SJSA1 (cell line): ENCODE measurements around the gene SF3B6. TPM values are rescaled to one million over a fixed set of nuclear protein-coding genes. Genes with fewer than 3 reads are reported as not detected.
"Not testable (repeated sequence)": the region's sequence is repeated elsewhere in the genome, so short reads cannot be mapped to it uniquely, and the experiment has no call there.

Experiments
- DNase-seq, 2 experiments: peaks; one replicate each; pipeline ENCODE4 v3.0.0-alpha.2; 2015 to 2020; ENCODE audit warnings: low spot score in 2 of 2, low read depth in 1 of 2
- H3K27ac ChIP-seq: fragments of 250-450 bp; sonication (Bioruptor Pico); 2 replicates; pipeline ENCODE4 v1.5.1; 2020; ENCODE audit warnings: mild to moderate bottlenecking, moderate library complexity
- H3K27me3 ChIP-seq: fragments of 250-450 bp; sonication (Bioruptor Pico); replicated peaks from 2 replicates; pipeline ENCODE4 v1.5.1; 2020; ENCODE audit warnings: mild to moderate bottlenecking, moderate library complexity
- H3K36me3 ChIP-seq: fragments of 250-450 bp; sonication (Bioruptor Pico); 2 replicates; pipeline ENCODE4 v1.5.1; 2020; ENCODE audit warnings: mild to moderate bottlenecking
- H3K4me1 ChIP-seq: fragments of 250-450 bp; sonication (Bioruptor Pico); replicated peaks from 2 replicates; pipeline ENCODE4 v1.6.1; 2021; ENCODE audit warnings: mild to moderate bottlenecking
- H3K4me3 ChIP-seq: fragments of 250-450 bp; sonication (Bioruptor Pico); 2 replicates; pipeline ENCODE4 v1.5.1; 2020; ENCODE audit warnings: mild to moderate bottlenecking
- H3K9me3 ChIP-seq: fragments of 250-450 bp; sonication (Bioruptor Pico); replicated peaks from 2 replicates; pipeline ENCODE4 v1.5.1; 2020; ENCODE audit warnings: mild to moderate bottlenecking
- total RNA-seq: library from RNA; depleted of rRNA; stranded (reverse); fragments of >200 nt; shearing (Covaris generic); gene quantifications from 2 replicates; pipeline ENCODE4 v1.2.3, GENCODE V29; 2014

Gene SF3B6
- total RNA-seq, 1 experiment from 2014 or later: 274 TPM

GRCh38 chr2:24106786-24107185, 30.7 kb upstream of the SF3B6 start:
- no peaks in the 10 kb centered on the region for H3K36me3 ChIP-seq
- no peaks in the 10 kb centered on the region for H3K27me3 ChIP-seq
- H3K27ac ChIP-seq: no peak overlapping the region
- no peaks in the 10 kb centered on the region for H3K9me3 ChIP-seq
- H3K4me1 ChIP-seq: no peaks in the 10 kb centered on the region
- no peak overlapping the region for H3K4me3 ChIP-seq
- no peak for DNase-seq

DNA sequence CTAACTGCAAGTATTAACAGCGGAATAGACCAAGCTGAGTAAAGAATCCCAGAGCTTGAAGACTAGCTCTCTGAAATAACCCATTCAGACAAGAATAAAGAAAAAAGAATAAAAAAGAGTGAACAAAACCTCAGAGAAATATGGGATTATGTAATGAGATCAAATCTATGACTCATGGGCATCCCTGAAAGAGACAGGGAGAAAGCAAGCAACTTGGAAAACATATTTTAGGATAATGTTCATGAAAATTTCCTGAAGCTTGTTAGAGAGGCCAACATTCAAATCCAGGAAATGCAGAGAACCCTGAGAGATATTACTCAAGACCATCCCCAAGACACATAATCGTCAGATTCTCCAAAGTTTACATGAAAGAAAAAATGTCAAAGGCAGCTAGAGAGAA, 29.7 kb upstream of the SF3B6 start:
- no peaks in the 10 kb centered on the region for H3K36me3 ChIP-seq
- H3K9me3 ChIP-seq: no peaks in the 10 kb centered on the region
- H3K4me1 ChIP-seq: no peaks in the 10 kb centered on the region
- no peak for DNase-seq
- no peak overlapping the region for H3K4me3 ChIP-seq
- H3K27me3 ChIP-seq: no peaks in the 10 kb centered on the region
- H3K27ac ChIP-seq: no peak overlapping the region

GRCh38 chr2:24104906-24105305, 28.8 kb upstream of the SF3B6 start:
- Histone ChIP-seq H3K27ac (no peak overlapping the region), H3K36me3 (no peaks in the 10 kb centered on the region), H3K9me3 (no peaks in the 10 kb centered on the region), H3K27me3 (no peaks in the 10 kb centered on the region), H3K4me1 (no peaks in the 10 kb centered on the region), H3K4me3 (no peak overlapping the region)
- DNase-seq: no peak

DNA sequence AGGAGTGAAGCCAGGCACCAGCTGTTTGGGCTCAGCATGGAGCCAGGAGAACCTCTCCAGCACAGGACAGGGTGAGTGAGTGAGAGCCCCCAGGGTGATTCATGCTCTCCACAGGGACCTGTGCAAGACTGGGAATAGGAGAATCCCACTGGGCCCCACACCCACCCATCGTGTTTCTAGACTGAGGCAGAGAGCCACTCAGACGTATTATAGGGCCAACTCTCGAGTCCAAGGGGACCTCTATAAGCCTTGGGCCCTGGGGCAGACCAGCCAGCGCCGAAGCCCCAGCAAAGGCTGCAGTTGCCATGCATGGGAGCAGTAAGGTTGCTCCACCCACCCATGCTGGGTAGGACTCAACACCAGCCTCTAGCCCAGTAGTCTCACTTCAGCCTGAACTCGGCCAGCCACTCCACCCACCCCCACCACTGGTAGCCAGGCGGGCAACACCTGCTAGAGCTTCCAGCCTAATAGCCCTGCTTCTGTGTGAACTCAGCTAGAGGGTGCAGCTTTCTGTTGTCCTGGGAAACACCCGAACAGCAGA, 28.1 kb upstream of the SF3B6 start:
- Histone ChIP-seq H3K27ac (no peak overlapping the region), H3K4me1 (no peaks in the 10 kb centered on the region), H3K27me3 (no peaks in the 10 kb centered on the region), H3K9me3 (no peaks in the 10 kb centered on the region), H3K36me3 (no peaks in the 10 kb centered on the region), H3K4me3 (no peak overlapping the region)
- no peak for DNase-seq

GRCh38 chr2:24102677-24103076, 26.6 kb upstream of the SF3B6 start:
- no peaks in the 10 kb centered on the region for H3K4me1 ChIP-seq
- no peaks in the 10 kb centered on the region for H3K9me3 ChIP-seq
- H3K4me3 ChIP-seq: no peak overlapping the region
- no peaks in the 10 kb centered on the region for H3K27me3 ChIP-seq
- no peak for DNase-seq
- no peak overlapping the region for H3K27ac ChIP-seq
- no peaks in the 10 kb centered on the region for H3K36me3 ChIP-seq

DNA sequence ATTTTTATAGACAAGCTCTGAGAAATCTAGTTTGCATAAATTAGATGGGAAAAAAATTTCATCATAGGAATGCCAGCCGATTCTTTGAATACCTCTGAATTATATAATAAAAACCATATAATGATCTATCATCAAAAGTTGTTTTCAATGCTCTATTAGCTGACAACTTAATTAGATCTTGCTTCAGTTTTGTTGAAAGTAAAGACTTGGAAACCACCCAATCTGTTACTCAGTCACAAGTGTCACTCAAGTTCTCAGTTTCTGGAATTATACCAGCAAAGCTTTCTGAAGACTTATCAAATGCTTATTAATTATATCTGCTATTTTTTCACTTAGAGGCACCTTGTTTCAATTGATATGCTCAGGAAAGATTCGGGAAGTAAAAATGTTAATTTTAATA, 25.9 kb upstream of the SF3B6 start:
- H3K4me3 ChIP-seq: no peak overlapping the region
- H3K36me3 ChIP-seq: no peaks in the 10 kb centered on the region
- DNase-seq: no peak
- H3K9me3 ChIP-seq: no peaks in the 10 kb centered on the region
- H3K4me1 ChIP-seq: no peaks in the 10 kb centered on the region
- H3K27ac ChIP-seq: no peak overlapping the region
- no peaks in the 10 kb centered on the region for H3K27me3 ChIP-seq

DNA sequence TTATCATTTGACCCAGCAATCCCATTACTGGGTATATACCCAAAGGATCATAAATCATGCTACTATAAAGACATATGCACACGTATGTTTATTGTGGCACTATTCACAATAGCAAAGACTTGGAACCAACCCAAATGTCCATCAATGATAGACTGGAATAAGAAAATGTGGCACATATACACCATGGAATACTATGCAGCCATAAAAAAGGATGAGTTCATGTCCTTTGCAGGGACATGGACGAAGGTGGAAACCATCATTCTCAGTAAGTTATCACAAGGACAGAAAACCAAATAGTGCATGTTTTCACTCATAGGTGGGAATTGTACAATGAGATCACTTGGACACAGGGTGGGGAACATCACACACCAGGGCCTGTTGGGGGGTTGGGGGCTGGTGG, 24.6 kb upstream of the SF3B6 start:
- not testable (repeated sequence) for H3K4me1 ChIP-seq, H3K36me3 ChIP-seq, H3K9me3 ChIP-seq, H3K4me3 ChIP-seq, DNase-seq, H3K27ac ChIP-seq, H3K27me3 ChIP-seq

GRCh38 chr2:24095171-24095677, 19.1 kb upstream of the SF3B6 start:
- not testable (repeated sequence) for H3K4me1 ChIP-seq, H3K36me3 ChIP-seq, H3K4me3 ChIP-seq

DNA sequence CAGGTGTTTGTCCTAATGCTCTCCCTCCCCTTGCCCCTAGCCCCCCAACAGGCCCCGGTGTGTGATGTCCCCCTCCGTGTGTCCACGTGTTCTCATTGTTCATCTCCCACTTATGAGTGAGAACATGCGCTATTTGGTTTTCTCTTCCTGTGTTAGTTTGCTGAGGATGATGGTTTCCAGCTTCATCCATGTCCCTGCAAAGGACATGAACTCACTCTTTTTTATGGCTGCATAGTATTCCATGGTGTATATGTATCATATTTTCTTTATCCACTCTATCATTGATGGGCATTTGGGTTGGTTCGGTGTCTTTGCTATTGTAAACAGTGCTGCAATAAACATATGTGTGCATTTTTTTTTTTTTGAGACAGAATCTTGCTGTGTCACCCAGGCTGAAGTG, 17.1 kb upstream of the SF3B6 start:
- not testable (repeated sequence) for H3K4me3 ChIP-seq, DNase-seq, H3K27ac ChIP-seq, H3K9me3 ChIP-seq, H3K27me3 ChIP-seq, H3K36me3 ChIP-seq, H3K4me1 ChIP-seq

More at GRCh38 chr2:24095171-24095677, 19.1 kb upstream of the SF3B6 start:
- H3K9me3 ChIP-seq, H3K27me3 ChIP-seq, H3K27ac ChIP-seq, DNase-seq: not testable (repeated sequence)

- H3K36me3 ChIP-seq: no peaks in the 10 kb centered on the region
- H3K27me3 ChIP-seq: no peaks in the 10 kb centered on the region
- no peak overlapping the region for H3K4me3 ChIP-seq
- H3K9me3 ChIP-seq: no peaks in the 10 kb centered on the region
- H3K4me1 ChIP-seq: peaks cover 10% of the 10 kb centered on the region
- DNase-seq: no peak
- no peak overlapping the region for H3K27ac ChIP-seq
Observed at GRCh38 chr2:24088821-24089359, 12.8 kb upstream of the SF3B6 start.

- Histone ChIP-seq H3K27ac (no peak overlapping the region), H3K4me3 (no peak overlapping the region), H3K27me3 (no peaks in the 10 kb centered on the region), H3K9me3 (no peaks in the 10 kb centered on the region), H3K4me1 (peaks cover 18% of the 10 kb centered on the region), H3K36me3 (peaks cover 12% of the 10 kb centered on the region)
- DNase-seq: no peak
Observed at GRCh38 chr2:24087032-24087431, 10.9 kb upstream of the SF3B6 start.

- Histone ChIP-seq H3K27ac (no peak overlapping the region), H3K4me3 (no peak overlapping the region), H3K36me3 (peaks cover 12% of the 10 kb centered on the region), H3K27me3 (no peaks in the 10 kb centered on the region), H3K4me1 (peaks cover 18% of the 10 kb centered on the region), H3K9me3 (no peaks in the 10 kb centered on the region)
- no peak for DNase-seq
Observed at GRCh38 chr2:24086241-24086640, 10.1 kb upstream of the SF3B6 start.

GRCh38 chr2:24085200-24085489, 9.0 kb upstream of the SF3B6 start:
- Histone ChIP-seq H3K27ac (peak overlapping the region; percentile 46), H3K36me3 (peaks cover 12% of the 10 kb centered on the region)
- DNase-seq: no peak

GRCh38 chr2:24084386-24085199, 8.5 kb upstream of the SF3B6 start, which contains the start of gene TP53I3:
TP53I3 (minus strand) TSS chr2:24084834; CDS start chr2:24084326, 508 bp downstream.
- Histone ChIP-seq H3K27ac (peak within 1 kb of the TSS; percentile 46), H3K9me3 (no peaks in the 10 kb centered on the region), H3K27me3 (no peaks in the 10 kb centered on the region), H3K36me3 (peaks cover 12% of the 10 kb centered on the region), H3K4me1 (peaks cover 18% of the 10 kb centered on the region), H3K4me3 (peak within 1 kb of the TSS; percentile 50)
- peak; percentile 92 to 97 for DNase-seq

More at GRCh38 chr2:24085200-24085489, 9.0 kb upstream of the SF3B6 start:
- no peaks in the 10 kb centered on the region for H3K9me3 ChIP-seq
- H3K4me1 ChIP-seq: peaks cover 18% of the 10 kb centered on the region
- peak overlapping the region; percentile 50 for H3K4me3 ChIP-seq
- no peaks in the 10 kb centered on the region for H3K27me3 ChIP-seq
